SJCRH30 (cell line): ENCODE results near the gene GPR42. TPM values are rescaled to one million over a fixed set of nuclear protein-coding genes. Genes with fewer than 3 reads are reported as not detected.

Source experiments
- DNase-seq, 2 experiments: peaks; one replicate each; pipeline ENCODE4 v3.0.0-alpha.2; 2015 to 2020
- H3K27ac ChIP-seq: fragments of 250-450 bp; sonication (Bioruptor Pico); 2 replicates; pipeline ENCODE4 v1.5.1; 2020; ENCODE audit warnings: mild to moderate bottlenecking, moderate library complexity
- H3K27me3 ChIP-seq: fragments of 250-450 bp; sonication (Bioruptor Pico); 2 replicates; pipeline ENCODE4 v1.5.1; 2020; ENCODE audit warnings: mild to moderate bottlenecking, moderate library complexity
- H3K36me3 ChIP-seq: fragments of 250-450 bp; sonication (Bioruptor Pico); 2 replicates; pipeline ENCODE4 v1.5.1; 2020; ENCODE audit warnings: mild to moderate bottlenecking, moderate library complexity
- H3K4me1 ChIP-seq: fragments of 250-450 bp; sonication (Bioruptor Pico); 2 replicates; pipeline ENCODE4 v1.5.1; 2020; ENCODE audit warnings: mild to moderate bottlenecking, moderate library complexity
- H3K4me3 ChIP-seq: fragments of 250-450 bp; sonication (Bioruptor Pico); 2 replicates; pipeline ENCODE4 v1.5.1; 2020; ENCODE audit warnings: mild to moderate bottlenecking, moderate library complexity
- H3K9me3 ChIP-seq: fragments of 250-450 bp; sonication (Bioruptor Pico); replicated peaks from 2 replicates; pipeline ENCODE4 v1.5.1; 2020; ENCODE audit warnings: mild to moderate bottlenecking, moderate library complexity
- total RNA-seq: library from RNA; depleted of rRNA; stranded (reverse); fragments of >200 nt; shearing (Covaris generic); gene quantifications from 2 replicates; pipeline ENCODE4 v1.2.3, GENCODE V29; 2014; rRNA removed

Gene GPR42
- not detected in 2 replicates for total RNA-seq

- no peak for DNase-seq
- Histone ChIP-seq H3K4me1 (no peaks in the 10 kb centered on the region), H3K27me3 (0 out of 2 replicates have a peak, but pooled peaks cover 3% of the 10 kb centered on the region), H3K27ac (no peak within 1 kb of the TSS), H3K9me3 (no peaks in the 10 kb centered on the region), H3K4me3 (no peak within 1 kb of the TSS), H3K36me3 (no peaks in the 10 kb centered on the region)
Observed at GRCh38 chr19:35370722-35371121, at the start of gene GPR42. GPR42 (plus strand) TSS chr19:35371068; CDS start chr19:35371360, 292 bp downstream.

- no peaks in the 10 kb centered on the region for H3K36me3 ChIP-seq
- H3K27ac ChIP-seq: no peak overlapping the region
- no peak for DNase-seq
- no peaks in the 10 kb centered on the region for H3K9me3 ChIP-seq
- H3K4me3 ChIP-seq: no peak overlapping the region
- no peaks in the 10 kb centered on the region; the same call in 1 of the 2 replicates for H3K4me1 ChIP-seq
- peaks cover 4% of the 10 kb centered on the region; the same call in 1 of the 2 replicates for H3K27me3 ChIP-seq
Observed at GRCh38 chr19:35321291-35321690, 49.6 kb upstream of the GPR42 start.

- Histone ChIP-seq H3K4me1 (no peaks in the 10 kb centered on the region; the same call in 1 of the 2 replicates), H3K36me3 (no peaks in the 10 kb centered on the region), H3K9me3 (no peaks in the 10 kb centered on the region), H3K27ac (no peak overlapping the region), H3K4me3 (no peak overlapping the region), H3K27me3 (peaks cover 4% of the 10 kb centered on the region; the same call in 1 of the 2 replicates)
- DNase-seq: no peak
Observed at GRCh38 chr19:35322014-35322413, 48.9 kb upstream of the GPR42 start.

- Histone ChIP-seq H3K4me1 (no peaks in the 10 kb centered on the region), H3K4me3 (no peak overlapping the region), H3K27ac (no peak overlapping the region), H3K27me3 (peaks cover 4% of the 10 kb centered on the region; the same call in 1 of the 2 replicates), H3K9me3 (no peaks in the 10 kb centered on the region), H3K36me3 (no peaks in the 10 kb centered on the region)
- no peak for DNase-seq
Observed at GRCh38 chr19:35327642-35328041, 43.2 kb upstream of the GPR42 start.

GRCh38 chr19:35328851-35329285 is 42.0 kb upstream of the GPR42 start, which contains the start of gene CD22:
CD22 (plus strand) TSS chr19:35329187; CDS start chr19:35332041, 2,854 bp downstream.
- Histone ChIP-seq H3K4me1 (no peaks in the 10 kb centered on the region), H3K36me3 (no peaks in the 10 kb centered on the region), H3K4me3 (no peak within 1 kb of the TSS), H3K27ac (no peak within 1 kb of the TSS), H3K27me3 (peaks cover 4% of the 10 kb centered on the region; the same call in 1 of the 2 replicates), H3K9me3 (no peaks in the 10 kb centered on the region)
- no peak for DNase-seq

- no peak for DNase-seq
- no peak overlapping the region for H3K27ac ChIP-seq
- H3K4me3 ChIP-seq: no peak overlapping the region
- no peaks in the 10 kb centered on the region for H3K36me3 ChIP-seq
- H3K27me3 ChIP-seq: peaks cover 4% of the 10 kb centered on the region; the same call in 1 of the 2 replicates
- H3K9me3 ChIP-seq: no peaks in the 10 kb centered on the region
- H3K4me1 ChIP-seq: no peaks in the 10 kb centered on the region
Observed at GRCh38 chr19:35329323-35329722, 41.5 kb upstream of the GPR42 start.

- no peak for DNase-seq
- Histone ChIP-seq H3K27ac (no peak overlapping the region), H3K36me3 (no peaks in the 10 kb centered on the region), H3K4me3 (no peak overlapping the region), H3K9me3 (no peaks in the 10 kb centered on the region), H3K4me1 (no peaks in the 10 kb centered on the region), H3K27me3 (peaks cover 4% of the 10 kb centered on the region; the same call in 1 of the 2 replicates)
Observed at GRCh38 chr19:35330475-35330874, 40.4 kb upstream of the GPR42 start.

- Histone ChIP-seq H3K4me1 (no peaks in the 10 kb centered on the region), H3K27ac (no peak overlapping the region), H3K4me3 (no peak overlapping the region), H3K9me3 (no peaks in the 10 kb centered on the region), H3K27me3 (no peaks in the 10 kb centered on the region), H3K36me3 (no peaks in the 10 kb centered on the region)
- DNase-seq: no peak
Observed at GRCh38 chr19:35331551-35332214, 39.2 kb upstream of the GPR42 start.

- H3K36me3 ChIP-seq: no peaks in the 10 kb centered on the region
- no peaks in the 10 kb centered on the region for H3K9me3 ChIP-seq
- H3K27me3 ChIP-seq: no peaks in the 10 kb centered on the region
- no peak overlapping the region for H3K4me3 ChIP-seq
- DNase-seq: no peak
- no peak overlapping the region for H3K27ac ChIP-seq
- H3K4me1 ChIP-seq: no peaks in the 10 kb centered on the region
Observed at GRCh38 chr19:35332817-35333216, 38.1 kb upstream of the GPR42 start.

GRCh38 chr19:35334144-35334753 is 36.6 kb upstream of the GPR42 start:
- Histone ChIP-seq H3K27ac (no peak overlapping the region), H3K4me3 (no peak overlapping the region)

GRCh38 chr19:35336166-35336955 is 34.5 kb upstream of the GPR42 start:
- no peaks in the 10 kb centered on the region for H3K36me3 ChIP-seq
- no peak overlapping the region for H3K4me3 ChIP-seq

More at GRCh38 chr19:35334144-35334753, 36.6 kb upstream of the GPR42 start:
- Histone ChIP-seq H3K9me3 (no peaks in the 10 kb centered on the region), H3K36me3 (no peaks in the 10 kb centered on the region), H3K4me1 (no peaks in the 10 kb centered on the region), H3K27me3 (no peaks in the 10 kb centered on the region)
- DNase-seq: no peak

GRCh38 chr19:35337097-35337983 is 33.5 kb upstream of the GPR42 start:
- no peaks in the 10 kb centered on the region for H3K27me3 ChIP-seq
- no peaks in the 10 kb centered on the region for H3K9me3 ChIP-seq
- H3K36me3 ChIP-seq: no peaks in the 10 kb centered on the region
- H3K27ac ChIP-seq: no peak overlapping the region
- no peak for DNase-seq
- no peaks in the 10 kb centered on the region for H3K4me1 ChIP-seq
- no peak overlapping the region for H3K4me3 ChIP-seq

More at GRCh38 chr19:35336166-35336955, 34.5 kb upstream of the GPR42 start:
- Histone ChIP-seq H3K27ac (no peak overlapping the region), H3K9me3 (no peaks in the 10 kb centered on the region), H3K4me1 (no peaks in the 10 kb centered on the region), H3K27me3 (no peaks in the 10 kb centered on the region)
- no peak for DNase-seq

GRCh38 chr19:35337984-35338296 is 32.9 kb upstream of the GPR42 start:
- no peaks in the 10 kb centered on the region for H3K36me3 ChIP-seq
- no peaks in the 10 kb centered on the region for H3K27me3 ChIP-seq
- H3K27ac ChIP-seq: no peak overlapping the region
- H3K4me3 ChIP-seq: no peak overlapping the region
- no peaks in the 10 kb centered on the region for H3K9me3 ChIP-seq
- DNase-seq: no peak
- H3K4me1 ChIP-seq: no peaks in the 10 kb centered on the region

GRCh38 chr19:35340431-35340830 is 30.4 kb upstream of the GPR42 start:
- Histone ChIP-seq H3K27ac (no peak overlapping the region), H3K4me3 (no peak overlapping the region), H3K36me3 (no peaks in the 10 kb centered on the region), H3K4me1 (no peaks in the 10 kb centered on the region), H3K27me3 (no peaks in the 10 kb centered on the region), H3K9me3 (no peaks in the 10 kb centered on the region)
- no peak for DNase-seq
